Esophagus squamous epithelium (tissue), 4 donors: ENCODE data around the gene SDHAF3.

Source experiments
- POLR2A ChIP-seq, 4 donors: fragments of 450-650 bp; IDR thresholded peaks; one replicate each; pipeline ENCODE4 v1.6.1; 2017; ENCODE audit warnings: antibody characterized with exemption in 4 of 4, mild to moderate bottlenecking in 4 of 4, moderate library complexity in 3 of 4
- TF ChIP-seq, protein P1 (sequence below), 6 experiments: fragments of 450-650 bp in 4 of 6; fragments of 200-600 bp in 2 of 6; sonication (generic) in 2 of 6; IDR thresholded peaks; one replicate each; pipeline ENCODE4 v1.5.1; 2016 to 2019; ENCODE audit warnings: antibody characterized with exemption in 6 of 6, mild to moderate bottlenecking in 4 of 6, moderate library complexity in 4 of 6

DNA sequence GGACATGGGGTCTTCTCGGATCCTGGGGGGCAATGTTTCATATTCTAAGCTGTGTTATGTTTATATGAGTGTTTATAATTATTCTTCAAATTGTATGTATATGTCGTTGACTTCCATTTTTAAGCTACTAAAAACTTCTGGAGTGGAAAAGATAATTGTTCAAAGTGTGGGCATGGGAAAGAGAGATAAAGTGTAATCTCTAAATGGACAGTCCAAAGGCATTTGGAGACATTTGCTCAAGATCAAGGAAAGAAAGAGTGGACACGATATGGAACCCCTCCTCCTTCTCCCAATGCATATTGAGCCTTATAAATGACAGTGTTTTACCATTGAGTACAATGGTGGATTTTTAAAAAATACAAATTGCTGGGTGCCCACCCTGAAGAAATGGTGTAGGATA lies 81.1 kb downstream of the SDHAF3 start:
- TF ChIP-seq, protein P1, sequence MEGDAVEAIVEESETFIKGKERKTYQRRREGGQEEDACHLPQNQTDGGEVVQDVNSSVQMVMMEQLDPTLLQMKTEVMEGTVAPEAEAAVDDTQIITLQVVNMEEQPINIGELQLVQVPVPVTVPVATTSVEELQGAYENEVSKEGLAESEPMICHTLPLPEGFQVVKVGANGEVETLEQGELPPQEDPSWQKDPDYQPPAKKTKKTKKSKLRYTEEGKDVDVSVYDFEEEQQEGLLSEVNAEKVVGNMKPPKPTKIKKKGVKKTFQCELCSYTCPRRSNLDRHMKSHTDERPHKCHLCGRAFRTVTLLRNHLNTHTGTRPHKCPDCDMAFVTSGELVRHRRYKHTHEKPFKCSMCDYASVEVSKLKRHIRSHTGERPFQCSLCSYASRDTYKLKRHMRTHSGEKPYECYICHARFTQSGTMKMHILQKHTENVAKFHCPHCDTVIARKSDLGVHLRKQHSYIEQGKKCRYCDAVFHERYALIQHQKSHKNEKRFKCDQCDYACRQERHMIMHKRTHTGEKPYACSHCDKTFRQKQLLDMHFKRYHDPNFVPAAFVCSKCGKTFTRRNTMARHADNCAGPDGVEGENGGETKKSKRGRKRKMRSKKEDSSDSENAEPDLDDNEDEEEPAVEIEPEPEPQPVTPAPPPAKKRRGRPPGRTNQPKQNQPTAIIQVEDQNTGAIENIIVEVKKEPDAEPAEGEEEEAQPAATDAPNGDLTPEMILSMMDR (IDR thresholded peaks at IDR 0.05), result no peak
- no peak for TF ChIP-seq POLR2A (IDR thresholded peaks at IDR 0.05)
